GM18505 (cell line): ENCODE results near the gene NCF2.

Experiments used
- ATAC-seq: cut with Tn5 transposase; IDR thresholded peaks from one replicate; pipeline ENCODE4 v1.9.1; 2021; ENCODE audit not compliant: unreplicated experiment
- POLR2A ChIP-seq: IDR thresholded peaks from 4 replicates; pipeline ENCODE4 v1.6.1; 2011; ENCODE audit warnings: borderline replicate concordance; ENCODE audit not compliant: insufficient read depth, insufficient read length; ENCODE audit errors: extremely low read depth

The NCF2 gene

DNA sequence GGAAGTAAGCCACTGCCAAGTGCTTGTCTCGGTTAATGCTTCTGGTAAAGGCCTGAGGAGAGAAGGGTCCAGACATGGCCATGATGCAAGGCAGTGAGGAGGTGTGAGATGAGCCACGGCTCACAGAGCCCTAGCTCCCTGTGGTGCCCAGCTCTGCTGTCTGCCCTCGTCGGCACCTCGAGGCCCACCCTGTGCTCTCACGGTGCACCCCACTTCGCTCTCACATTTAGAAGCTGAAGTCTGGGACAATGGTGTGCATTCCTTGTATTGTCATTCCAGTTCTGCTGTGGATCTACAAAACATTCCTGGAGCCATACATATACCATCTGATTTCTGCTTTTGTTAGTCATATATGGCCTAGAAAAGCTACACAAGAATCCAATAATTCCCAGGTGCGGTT is 3.3 kb downstream of the NCF2 start:
- TF ChIP-seq POLR2A: no peak
- no peak for ATAC-seq

DNA sequence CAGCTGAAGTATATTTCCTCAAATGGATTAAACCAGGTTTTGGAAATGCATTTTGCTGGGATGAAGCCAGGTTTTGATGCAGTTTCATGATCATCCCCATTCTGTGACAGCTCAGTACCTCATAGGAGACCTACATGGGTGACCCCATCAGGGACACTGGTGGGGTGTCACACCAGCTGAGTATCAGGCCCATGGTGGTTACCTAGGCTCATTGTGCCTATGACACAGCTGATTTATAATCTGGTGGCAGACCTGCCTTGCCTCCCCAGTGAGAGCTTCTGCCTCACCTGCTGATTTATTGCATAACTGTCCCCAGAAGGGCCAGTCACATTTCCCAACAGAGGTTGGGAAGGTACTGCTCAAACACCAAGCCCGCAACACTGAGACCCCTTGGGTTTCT is 3.8 kb downstream of the NCF2 start:
- ATAC-seq: no peak
- TF ChIP-seq POLR2A: no peak

DNA sequence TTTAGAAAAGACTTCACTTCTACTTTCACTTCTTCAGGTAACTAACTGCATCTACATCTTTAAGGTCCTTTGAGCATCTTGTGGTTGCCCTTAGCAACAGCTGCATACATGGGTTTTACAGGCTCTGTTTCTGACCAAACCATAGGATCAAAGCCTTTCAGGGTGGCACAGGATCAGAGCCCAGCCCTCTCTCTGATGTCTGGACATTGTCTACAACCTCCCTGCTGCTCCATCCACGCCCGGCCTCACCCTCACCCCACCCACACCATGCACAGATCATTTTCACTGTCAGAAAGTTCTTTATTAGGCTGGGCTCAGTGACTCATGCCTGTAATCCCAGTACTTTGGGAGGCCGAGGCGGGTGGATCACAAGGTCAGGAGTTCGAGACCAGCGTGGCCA is 5.2 kb downstream of the NCF2 start:
- TF ChIP-seq POLR2A: no peak
- ATAC-seq: peak; percentile 48

DNA sequence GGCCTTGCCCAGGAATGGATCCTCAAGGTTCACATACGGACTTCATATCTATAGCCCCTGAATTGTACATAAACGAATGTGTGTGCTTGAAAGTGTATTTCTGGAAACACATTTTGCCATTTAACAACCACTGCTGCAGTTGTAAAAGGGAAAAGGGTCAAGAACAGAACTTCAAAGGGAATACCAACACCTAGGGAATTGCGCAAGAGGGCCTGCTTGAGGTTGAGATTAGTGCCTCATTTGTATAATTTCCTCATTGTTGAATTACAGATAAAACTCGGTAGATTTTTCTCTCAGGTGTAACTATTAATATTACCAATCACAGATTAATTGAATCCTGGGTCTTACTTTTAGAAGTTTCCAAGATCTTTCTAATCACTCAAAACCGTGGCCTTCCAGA is 6.1 kb downstream of the NCF2 start:
- TF ChIP-seq POLR2A: no peak
- ATAC-seq: no peak

DNA sequence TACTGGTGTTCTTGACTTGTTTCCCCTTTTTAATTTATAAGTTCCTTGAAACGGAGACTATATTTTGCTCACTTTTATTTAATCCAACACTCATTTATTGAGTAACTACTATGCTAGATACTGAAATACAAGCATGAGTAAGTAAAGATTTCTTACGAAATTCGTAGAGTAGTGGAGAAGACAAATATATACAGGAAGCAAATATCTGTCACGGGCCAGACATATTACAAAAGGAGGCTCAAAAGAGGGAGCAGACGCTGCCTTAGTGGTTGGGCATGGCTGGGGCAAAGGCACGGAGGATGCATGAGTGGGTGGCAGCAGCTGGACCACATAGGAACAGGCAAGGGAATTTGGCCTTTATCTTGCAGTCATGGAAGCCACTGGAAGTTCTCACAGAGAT is 6.8 kb downstream of the NCF2 start:
- ATAC-seq: no peak
- TF ChIP-seq POLR2A: no peak

DNA sequence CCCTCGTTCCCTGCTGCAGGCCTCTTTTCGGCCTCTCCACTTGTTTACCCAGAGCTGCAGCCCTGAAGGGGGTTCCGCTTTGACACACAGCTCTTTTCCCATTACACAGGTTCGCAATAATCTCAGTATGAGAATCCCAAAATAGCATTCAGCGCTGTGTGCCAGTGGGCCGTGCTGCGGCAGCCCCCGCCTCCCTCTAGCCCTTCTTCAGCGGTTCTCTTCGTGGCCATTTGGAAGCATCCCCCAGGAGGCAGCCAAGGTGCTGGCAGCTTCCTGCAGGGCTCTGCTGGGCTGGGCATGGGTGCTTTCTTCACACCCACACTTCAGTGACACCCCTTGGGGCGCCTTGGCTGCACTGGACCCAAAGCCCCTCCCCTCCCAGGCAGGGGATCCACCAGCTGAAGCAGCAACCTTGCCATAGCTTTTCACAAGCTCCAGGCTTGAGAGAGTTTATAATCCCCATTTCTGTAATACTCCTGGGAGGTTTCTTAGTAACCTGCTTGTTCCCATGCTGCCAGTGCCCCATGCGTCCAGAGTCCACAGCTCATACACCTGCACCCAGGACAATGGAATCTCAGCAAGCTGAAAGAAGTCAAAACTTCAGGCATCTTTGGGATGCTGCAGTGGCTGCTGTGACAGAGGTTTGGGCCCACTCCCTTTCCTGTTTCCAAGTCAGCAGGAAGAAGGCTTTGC is 8.1 kb downstream of the NCF2 start:
- no peak for TF ChIP-seq POLR2A

DNA sequence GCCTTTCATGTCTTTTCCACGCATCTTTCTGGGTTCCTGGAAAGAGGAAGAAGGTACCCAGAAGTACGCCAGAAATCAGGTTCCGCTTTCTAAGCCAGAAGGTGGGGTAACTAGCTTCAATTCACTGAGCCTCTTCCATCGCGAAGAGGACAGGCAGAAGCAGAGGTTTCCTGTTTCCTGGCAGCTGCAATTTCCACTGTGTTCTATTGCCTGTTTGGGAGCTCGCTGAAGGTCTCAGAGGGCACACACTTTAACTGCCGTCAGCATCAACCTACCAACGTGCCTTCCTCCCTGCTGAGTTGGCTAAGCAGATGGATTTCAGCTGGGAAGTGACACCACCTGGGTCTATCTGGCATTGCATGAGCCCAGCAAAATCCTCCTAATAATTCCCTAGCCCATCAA is 10.0 kb downstream of the NCF2 start:
- no peak for TF ChIP-seq POLR2A
- ATAC-seq: no peak

More for the DNA sequence above, 8.1 kb downstream of the NCF2 start:
- ATAC-seq: no peak

DNA sequence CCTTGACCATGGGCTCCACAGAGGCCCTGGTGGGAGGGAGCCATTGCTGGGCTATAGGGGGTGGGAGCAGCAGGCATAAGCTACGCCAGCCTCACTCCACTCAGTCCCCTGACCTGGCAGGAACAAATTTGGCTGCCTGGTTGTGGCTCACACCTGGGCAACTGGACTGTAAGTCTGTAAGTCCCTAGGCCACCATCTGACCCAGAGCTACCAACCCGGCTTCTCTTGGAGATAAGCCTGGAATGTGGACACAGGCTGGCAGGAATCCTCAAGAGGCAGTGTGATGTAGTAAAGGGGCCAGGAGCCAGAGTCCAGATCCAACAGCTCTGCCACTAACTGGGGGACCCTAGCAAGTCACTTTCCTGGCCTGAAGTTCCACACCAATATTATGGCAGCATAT is 11.4 kb downstream of the NCF2 start:
- no peak for ATAC-seq
- no peak for TF ChIP-seq POLR2A

DNA sequence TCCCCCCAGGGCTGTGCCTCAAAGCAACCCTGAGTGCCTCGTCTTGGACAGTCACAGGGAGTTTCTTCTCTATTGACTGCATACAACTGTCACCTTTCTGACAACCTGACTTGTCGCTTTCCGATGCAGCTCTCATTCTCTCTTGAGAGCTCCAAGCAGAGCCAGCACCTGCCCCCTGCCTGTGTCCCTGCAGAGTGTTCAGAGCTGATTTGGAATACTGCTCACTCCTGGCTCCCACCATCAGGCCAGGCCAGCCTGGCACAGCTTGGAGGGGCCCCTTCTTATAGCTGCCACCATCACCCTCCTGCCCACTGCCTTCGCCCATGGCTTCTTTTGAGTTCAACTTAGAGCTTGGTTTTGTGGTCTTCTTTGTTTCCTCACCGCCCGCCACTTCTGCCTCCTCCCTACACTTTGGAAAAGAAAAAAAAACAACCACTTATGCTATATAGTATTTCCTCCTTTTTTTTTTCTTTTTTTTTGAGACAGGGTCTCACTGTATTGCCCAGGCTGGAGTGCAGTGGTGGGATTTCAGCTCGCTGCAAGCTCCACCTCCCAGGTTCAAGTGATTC is 12.3 kb downstream of the NCF2 start:
- no peak for TF ChIP-seq POLR2A
- no peak for ATAC-seq

DNA sequence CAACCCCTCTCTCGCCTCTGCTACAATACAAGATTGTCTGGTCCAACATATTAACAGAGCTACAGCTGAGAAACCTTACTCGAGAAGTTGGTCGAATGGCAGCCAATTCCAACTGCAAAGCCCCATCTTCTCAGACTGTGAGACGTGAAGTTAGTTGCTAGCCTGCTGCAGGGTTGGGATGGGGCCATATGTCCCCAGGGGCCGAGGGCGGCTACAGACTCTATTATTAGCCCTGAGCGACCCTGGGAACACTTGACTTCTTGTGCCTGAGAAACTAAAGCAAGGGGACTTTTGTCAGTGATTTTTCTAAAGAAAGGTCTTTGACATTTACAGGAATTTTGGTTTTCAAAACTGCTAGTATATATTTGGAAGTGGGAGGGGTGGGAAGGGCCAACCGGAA is 13.7 kb downstream of the NCF2 start:
- no peak for ATAC-seq
- no peak for TF ChIP-seq POLR2A

DNA sequence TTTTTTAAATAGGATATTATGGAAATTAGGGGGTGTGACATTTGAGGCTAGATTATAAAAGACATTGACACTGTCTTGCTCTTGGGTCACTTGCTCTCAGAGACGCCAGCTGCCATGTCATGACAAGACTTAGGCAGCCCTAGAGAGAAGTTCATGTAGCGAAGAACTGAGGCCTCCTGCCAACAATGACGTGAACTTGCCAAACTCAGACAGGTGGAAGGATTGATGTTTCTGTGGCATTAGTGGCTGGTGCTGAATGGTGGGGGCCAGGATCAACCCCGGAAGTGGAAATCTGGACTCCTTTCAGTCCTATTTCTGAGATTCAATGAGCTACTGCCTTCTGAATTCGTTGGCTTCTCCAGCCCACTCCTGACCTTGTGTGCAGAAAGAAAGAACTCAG is 14.7 kb downstream of the NCF2 start:
- TF ChIP-seq POLR2A: no peak
- ATAC-seq: no peak

DNA sequence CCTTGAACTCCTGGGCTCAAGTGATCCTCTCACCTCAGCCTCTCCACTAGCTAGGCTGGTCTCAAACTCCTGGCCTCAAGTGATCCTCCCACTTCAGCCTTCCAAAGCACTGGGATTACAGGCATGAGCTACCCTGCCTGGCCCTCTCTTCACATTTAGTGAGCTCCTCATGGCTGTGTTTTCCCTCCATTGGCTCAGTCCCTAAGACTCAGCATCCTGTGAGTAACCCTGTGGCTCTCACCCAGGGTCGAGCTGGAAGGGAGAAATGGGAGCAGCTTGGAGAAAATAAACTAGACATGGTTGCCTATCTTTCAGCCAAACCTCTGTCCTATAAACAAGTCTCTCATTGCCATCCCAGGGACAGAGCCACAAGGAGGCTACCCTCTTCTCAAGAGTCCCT is 17.5 kb downstream of the NCF2 start:
- no peak for TF ChIP-seq POLR2A
- no peak for ATAC-seq

DNA sequence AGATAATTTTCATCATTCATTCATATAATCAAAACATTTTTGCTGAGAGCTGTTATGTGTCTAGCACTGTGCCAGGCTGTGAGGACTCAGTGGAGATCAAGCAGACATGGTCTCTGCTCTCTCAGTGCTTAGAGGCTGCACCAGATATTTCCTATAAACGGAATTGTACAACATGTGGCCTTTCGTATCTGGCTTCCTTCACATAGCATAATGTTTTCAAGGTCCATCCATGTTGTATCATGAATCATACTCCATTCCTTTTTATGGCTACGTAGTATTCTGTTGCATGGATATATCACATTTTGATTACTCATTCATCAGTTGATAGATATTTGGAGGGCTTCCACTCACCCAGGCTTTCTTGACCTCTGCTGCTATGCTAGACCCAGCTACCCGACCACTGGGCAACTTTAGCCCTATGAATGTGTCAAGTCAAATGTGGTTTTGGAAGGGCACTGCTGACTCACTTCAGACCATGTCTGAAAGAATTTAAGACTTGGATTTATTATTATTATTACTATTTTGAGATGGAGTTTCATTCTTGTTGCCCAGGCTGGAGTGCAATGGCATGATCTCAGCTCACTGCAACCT is 18.5 kb downstream of the NCF2 start:
- no peak for TF ChIP-seq POLR2A
- ATAC-seq: no peak

DNA sequence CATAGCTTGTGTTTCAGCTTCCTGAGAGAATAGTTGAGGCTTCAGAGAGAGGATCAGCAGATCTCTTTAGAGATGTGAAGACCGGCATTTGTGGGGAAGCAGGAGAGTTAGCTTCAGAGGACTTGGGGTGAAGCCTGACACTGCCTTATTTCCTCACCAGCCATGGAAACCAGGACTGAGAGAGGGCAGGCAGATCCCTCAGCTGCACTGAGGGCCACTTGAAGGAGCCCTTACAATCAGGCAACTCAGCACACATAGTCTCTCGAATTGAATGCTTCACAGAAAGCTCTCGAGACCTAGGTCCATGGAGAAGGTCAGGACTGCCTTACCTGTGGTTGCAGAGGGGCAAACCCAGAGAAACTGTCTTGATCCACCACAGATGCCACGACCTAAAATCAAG is 19.8 kb downstream of the NCF2 start:
- no peak for TF ChIP-seq POLR2A
- ATAC-seq: no peak

DNA sequence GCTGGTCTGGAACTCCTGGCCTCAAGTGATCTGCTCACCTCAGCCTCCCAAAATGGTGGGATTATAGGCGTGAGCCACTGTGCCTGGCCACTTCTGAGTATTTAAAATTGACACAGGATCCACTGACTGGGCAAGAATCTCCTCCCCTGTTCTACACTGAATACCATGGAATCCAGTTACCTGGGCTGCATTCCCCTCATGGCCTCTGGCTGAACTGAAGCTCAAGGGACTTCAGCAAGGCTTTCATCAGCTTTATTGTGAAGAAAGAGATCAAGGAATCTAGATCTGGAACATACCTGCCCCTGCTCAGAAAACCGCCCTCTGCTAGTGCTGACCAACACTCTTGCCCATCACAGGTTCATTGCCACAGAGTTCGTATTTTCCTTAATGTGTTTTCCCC is 20.5 kb downstream of the NCF2 start:
- no peak for ATAC-seq
- TF ChIP-seq POLR2A: no peak

DNA sequence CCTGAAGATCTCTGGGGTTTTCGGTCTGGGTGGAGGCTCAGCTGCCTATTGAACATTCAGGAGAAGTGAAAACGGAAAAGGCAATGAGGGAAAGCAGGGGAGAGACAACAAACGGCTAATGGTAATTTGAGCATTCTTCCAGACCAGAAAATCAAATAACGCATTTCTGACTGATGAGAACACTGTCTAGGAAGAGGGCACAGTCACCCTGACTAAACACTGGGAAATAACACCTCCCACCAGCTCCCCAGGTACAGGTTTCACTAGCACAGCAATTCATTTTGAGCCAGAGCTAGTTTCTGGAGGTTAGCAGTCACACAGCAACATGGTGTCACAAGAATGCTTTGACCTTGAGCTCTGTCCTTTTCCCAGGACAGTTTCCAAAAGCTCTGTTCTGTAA is 21.1 kb downstream of the NCF2 start:
- TF ChIP-seq POLR2A: no peak
- no peak for ATAC-seq
